GM21786 (cell line): ENCODE measurements around the gene PRDM16.

Experiments used
- ATAC-seq: cut with Tn5 transposase; IDR thresholded peaks from one replicate; pipeline ENCODE4 v1.9.1; 2021; ENCODE audit not compliant: unreplicated experiment

The PRDM16 gene

GRCh38 chr1:3347257-3348020, 278.4 kb downstream of the PRDM16 start:
- ATAC-seq: no peak

GRCh38 chr1:3348196-3348865, 279.3 kb downstream of the PRDM16 start:
- ATAC-seq: no peak

- no peak for ATAC-seq
Observed at GRCh38 chr1:3349161-3349967, 280.4 kb downstream of the PRDM16 start.

GRCh38 chr1:3349968-3350299, 280.9 kb downstream of the PRDM16 start:
- ATAC-seq: no peak

GRCh38 chr1:3350506-3351261, 281.7 kb downstream of the PRDM16 start:
- ATAC-seq: no peak

GRCh38 chr1:3351449-3352298, 282.7 kb downstream of the PRDM16 start:
- ATAC-seq: no peak

GRCh38 chr1:3352299-3352951, 283.4 kb downstream of the PRDM16 start:
- ATAC-seq: no peak

GRCh38 chr1:3352952-3353331, 283.9 kb downstream of the PRDM16 start:
- ATAC-seq: no peak

GRCh38 chr1:3353876-3354275, 284.9 kb downstream of the PRDM16 start:
- ATAC-seq: no peak

- ATAC-seq: no peak
Observed at GRCh38 chr1:3355089-3355488, 286.1 kb downstream of the PRDM16 start.

GRCh38 chr1:3355894-3356826, 287.2 kb downstream of the PRDM16 start:
- no peak for ATAC-seq

GRCh38 chr1:3356827-3357460, 287.9 kb downstream of the PRDM16 start:
- ATAC-seq: no peak

- ATAC-seq: no peak
Observed at GRCh38 chr1:3357526-3358297, 288.7 kb downstream of the PRDM16 start.

- no peak for ATAC-seq
Observed at GRCh38 chr1:3359351-3359750, 290.3 kb downstream of the PRDM16 start.

GRCh38 chr1:3359756-3360440, 290.9 kb downstream of the PRDM16 start:
- no peak for ATAC-seq

- ATAC-seq: no peak
Observed at GRCh38 chr1:3360646-3361257, 291.7 kb downstream of the PRDM16 start.
